HG02759 (cell line): ENCODE results near the gene PDZD7.
"Not testable (repeated sequence)": the region's sequence is repeated elsewhere in the genome, so short reads cannot be mapped to it uniquely, and the experiment has no call there.

ENCODE experiments used
- ATAC-seq: cut with Tn5 transposase; IDR thresholded peaks from one replicate; pipeline ENCODE4 v1.9.1; 2021; ENCODE audit warnings: mild to moderate bottlenecking, moderate library complexity; ENCODE audit not compliant: unreplicated experiment

PDZD7 gene

DNA sequence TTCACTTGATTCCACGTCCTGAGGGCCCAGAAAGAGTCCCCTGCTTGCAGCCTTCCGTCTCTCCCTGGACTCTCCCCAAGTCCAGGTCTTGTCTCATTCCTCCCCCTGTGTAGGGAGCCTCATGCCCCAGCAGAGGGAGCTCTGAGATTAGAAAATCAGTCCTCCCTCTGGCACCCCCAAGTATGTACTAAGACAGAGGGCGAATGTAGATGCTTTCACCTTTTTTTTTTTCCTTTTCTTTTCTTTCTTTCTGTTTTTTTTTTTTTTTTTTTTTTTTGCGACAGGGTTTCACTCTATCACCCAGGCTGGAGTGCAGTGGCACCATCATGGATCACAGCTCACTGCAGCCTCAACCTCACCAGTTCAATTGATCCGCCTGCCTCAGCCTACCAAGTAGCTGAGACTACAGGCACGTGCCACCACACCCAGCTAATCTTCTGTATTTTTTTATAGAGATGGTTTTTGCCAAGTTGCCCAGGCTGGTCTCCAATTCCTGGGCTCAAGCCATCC lies 10.4 kb upstream of the PDZD7 start:
- ATAC-seq: peak; percentile 59

DNA sequence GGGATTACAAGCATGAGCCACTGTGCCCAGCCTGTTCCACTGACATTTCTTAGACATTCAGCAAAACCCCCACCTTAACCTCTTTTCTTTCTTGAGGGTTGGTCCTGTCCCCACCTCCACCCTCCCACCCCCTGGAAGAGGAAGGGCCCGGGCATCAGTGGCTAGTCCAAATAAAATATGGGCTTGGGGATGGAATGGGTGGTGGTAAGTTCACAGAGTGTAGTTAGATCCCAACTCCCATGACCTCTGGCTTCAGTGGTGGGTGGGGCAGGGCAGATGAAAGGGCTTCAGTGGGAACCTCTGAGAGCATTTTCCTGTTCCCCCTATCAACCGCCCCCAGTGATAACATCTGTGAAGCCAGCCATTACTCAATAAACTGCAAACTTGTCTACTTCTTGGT lies 9.9 kb upstream of the PDZD7 start:
- ATAC-seq: no peak

DNA sequence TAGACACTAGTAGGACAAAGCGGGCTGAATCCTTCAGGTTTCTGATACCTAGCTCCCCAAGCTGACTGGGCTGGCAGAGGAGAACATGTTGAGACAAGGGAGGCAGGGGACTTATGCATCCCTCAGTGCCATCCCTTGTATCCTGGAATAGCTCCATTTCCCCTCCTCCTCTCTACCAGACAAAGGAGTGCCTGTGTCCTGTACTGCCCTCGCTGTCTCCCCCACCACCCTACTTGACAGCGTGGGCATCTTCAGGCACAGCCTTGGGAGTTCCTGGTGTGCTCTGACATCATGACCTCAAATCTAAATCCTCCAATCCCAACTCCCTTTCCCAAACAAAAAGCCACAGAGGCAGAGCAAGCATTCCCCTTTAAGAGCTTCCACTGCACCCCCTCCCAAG lies 9.1 kb upstream of the PDZD7 start:
- ATAC-seq: no peak

DNA sequence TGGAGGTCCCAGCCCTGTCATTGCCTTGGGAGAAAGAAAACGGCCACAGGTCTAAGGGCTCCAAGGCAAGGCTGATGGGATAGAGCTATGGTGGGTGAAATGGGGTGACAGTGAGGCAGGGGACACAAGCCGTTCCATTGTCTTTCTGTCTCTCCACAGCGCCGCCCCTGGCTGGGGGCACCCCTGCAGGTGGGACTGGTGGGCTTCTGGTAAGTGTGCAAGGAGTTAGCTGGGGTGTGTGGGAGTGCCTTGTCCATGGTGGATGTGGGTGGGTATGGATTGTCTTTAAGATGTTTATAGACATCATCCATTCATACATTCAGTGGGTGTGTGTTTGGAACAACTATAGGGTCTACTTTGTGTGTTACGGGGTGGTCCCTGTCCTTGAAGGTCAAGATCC lies 7.6 kb upstream of the PDZD7 start:
- no peak for ATAC-seq

DNA sequence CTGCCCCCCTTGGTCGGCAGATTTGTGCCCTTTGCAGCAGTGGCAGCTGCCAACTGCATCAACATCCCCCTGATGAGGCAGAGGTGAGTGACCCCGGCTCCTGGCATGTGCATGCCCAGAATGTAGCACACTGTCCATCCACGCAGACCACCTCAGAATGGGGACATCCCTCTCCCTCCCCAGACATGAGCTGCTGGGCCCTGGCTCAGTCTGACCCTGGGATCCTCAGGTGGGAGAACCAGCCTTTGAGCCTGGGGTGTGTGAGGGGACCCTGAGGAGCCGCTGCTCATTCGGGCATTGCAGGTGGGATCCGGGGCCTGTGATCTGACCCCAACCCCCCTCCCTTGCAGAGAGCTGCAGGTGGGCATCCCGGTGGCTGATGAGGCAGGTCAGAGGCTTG lies 5.8 kb upstream of the PDZD7 start:
- no peak for ATAC-seq

DNA sequence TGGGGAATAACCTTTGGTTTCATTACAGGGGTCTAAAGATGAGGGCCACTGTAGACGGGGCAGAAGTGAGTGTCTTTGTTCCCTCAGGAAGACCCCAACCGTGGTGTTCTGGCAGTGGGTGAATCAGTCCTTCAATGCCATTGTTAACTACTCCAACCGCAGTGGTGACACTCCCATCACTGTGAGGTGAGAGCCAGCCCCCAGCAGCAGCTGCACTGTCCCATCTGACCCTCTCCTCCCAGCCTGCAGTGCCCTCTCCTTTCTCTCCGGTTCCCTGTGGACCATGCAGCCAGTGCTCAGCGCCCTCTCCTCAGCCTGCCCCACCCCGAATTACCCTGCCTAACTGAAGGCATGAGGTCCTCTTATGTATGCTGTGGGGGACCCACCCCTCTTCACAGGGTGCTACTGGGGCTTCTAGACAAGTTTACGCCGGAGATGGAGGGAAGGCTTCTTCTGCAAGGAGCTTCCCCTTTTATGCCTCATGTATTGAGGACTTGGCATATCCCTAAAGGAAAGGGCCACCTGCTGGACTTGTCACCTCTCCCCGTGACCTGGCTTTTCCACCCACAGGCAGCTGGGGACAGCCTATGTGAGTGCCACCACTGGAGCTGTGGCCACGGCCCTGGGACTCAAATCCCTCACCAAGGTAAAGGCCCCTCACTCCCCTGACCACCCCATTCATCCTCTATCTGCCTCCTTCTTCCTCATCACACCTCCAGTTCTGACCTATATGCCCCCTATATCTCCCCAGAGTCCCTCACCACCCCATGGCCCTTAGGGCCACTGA lies 5.2 kb upstream of the PDZD7 start:
- no peak for ATAC-seq

DNA sequence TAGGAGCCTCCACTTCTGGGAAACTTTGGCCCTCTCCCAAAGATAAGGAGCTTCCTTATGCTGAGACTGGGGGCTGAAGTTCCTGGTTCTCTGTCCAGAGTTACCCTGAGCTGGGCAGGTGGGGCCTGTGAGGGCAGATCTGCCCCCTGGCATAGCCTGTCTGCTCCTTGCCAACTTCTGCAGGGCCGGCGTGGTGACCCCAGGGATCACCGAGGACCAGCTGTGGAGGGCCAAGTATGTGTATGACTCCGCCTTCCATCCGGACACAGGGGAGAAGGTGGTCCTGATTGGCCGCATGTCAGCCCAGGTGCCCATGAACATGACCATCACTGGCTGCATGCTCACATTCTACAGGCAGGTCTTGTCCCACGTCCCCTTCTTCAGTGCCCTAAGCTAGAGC lies 4.4 kb upstream of the PDZD7 start:
- ATAC-seq: no peak

DNA sequence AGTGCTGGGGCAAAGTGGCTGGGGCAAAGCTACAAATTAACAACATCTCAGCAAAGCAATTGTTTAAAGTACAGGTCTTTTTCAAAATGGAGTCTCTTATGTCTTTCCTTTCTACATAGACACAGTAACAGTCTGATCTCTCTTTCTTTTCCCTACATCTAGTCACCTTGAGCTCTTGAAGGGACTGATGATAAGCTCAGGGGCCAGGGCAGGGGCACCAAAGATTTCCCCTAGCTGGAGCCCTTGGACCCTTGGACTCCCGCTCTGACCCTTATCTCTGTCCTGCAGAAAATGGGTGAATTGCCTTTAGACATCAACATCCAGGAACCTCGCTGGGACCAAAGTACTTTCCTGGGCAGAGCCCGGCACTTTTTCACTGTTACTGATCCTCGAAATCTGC lies 3.5 kb upstream of the PDZD7 start:
- not testable (repeated sequence) for ATAC-seq

DNA sequence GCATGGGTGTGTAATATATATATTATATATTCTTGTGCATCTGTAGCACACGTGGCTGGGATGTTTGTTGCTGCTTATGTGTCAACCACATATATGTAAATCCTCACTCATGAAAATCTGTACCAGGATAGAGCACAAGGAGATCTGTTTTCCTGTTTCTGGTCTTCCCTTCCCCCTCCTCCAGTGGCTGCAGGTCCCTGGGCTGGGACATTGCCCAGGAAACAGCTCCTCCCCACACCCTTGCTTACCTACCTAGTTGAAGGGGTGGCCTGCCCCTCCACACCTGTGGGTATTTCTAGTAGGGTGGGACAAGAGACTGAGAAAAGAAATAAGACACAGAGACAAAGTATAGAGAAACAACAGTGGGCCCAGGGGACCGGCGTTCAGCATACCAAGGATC lies 2.3 kb upstream of the PDZD7 start:
- no peak for ATAC-seq

DNA sequence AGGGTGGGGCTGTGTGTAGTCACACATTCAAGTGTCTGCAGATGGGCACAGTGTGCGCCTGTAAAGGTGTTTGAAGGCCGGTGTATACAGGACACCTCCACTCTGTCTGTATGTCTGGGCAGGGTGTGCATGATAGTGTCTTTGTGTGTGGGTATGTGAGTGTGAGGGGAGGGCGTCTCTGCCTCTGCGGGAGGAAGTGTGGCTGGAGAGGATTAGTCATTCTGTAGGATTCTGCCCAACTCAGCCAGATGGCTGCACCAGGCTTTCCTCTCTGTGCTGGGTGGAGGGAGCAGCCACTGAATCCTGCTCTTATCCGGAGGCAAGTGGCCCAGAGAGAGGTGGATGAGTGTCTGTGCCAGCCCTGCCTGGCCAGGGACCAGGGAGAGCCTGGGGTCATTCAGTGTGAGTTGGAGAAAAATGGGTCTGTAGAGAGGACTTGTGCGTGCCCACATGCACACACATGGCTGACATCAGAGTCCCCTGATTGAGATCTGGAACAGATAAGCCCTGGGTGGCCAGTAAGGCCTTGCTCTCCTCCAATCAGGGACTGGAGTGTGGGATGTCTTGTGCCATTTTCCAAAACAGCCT lies 1.8 kb upstream of the PDZD7 start:
- ATAC-seq: no peak

DNA sequence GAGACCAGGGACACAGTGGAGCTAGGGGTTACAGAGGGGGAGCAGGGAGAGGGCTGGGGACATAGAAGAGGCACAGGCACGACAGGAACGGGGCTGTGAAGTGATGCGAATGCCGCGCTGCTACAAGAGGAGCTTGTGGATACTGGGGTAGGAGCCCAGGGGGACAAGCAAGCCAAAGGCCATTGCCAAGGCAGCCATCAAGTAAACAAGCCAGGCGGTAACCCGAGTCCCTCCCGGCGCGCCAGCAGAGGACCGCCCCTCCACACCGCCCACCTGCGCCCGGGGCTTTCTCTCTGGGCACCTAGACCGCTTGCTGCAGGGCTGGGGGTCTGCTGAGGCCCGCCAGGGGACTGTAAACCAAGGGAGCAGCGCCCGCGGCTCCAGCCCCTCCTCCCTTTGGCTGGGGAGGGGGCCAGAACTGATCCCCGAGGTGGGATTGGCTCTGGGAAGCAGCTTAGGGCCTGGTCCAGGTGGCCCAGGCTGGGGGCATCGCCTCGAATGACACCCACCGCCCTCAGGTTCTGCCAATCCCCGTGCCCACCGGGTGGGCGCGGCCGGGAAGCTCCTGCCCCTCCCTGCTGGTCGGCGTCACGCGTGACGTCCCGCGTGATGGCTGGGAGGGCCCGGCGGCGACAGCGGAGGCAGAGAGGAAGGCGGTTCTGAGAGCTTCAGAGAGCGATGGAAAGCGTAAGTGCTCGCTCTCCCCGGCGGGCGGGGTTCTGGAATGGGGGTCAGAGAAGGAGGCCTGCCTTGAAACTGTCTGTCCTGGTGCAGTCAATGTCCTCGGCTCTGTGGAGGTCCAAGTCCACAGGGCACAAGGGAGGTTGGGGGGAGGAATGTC lies 1.1 kb upstream of the PDZD7 start:
- ATAC-seq: no peak

DNA sequence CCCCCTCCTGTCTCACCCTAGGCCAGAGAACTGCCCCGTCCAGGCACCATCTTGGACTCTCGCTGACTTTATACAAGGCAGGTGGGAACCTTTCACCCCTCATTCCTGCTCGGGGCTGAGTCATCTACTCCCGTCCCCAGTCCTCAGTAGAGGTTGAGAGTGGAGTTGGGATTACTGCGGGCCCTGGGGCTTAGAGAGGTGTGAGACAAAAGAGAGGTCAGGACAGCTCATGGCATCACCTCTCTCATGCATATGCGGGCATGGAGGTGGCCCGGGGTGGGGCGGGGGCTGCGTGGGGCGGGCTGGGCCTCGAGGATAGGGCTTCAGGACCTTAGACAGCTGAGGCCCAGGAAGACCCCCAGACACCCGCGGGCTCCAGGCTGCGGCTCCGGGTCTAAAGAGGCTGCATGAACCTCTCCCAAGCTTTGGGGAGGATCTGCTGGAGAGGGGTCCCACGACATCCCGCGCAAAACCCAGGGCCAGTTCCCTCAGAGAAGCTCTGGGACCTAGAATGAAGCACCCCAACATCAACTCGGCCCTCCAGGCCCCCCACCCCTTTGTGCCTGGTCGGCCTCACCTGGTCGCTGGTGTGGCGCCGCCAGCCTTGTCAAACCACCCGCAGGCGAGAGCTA lies 317 bp downstream of the PDZD7 start:
- no peak for ATAC-seq

DNA sequence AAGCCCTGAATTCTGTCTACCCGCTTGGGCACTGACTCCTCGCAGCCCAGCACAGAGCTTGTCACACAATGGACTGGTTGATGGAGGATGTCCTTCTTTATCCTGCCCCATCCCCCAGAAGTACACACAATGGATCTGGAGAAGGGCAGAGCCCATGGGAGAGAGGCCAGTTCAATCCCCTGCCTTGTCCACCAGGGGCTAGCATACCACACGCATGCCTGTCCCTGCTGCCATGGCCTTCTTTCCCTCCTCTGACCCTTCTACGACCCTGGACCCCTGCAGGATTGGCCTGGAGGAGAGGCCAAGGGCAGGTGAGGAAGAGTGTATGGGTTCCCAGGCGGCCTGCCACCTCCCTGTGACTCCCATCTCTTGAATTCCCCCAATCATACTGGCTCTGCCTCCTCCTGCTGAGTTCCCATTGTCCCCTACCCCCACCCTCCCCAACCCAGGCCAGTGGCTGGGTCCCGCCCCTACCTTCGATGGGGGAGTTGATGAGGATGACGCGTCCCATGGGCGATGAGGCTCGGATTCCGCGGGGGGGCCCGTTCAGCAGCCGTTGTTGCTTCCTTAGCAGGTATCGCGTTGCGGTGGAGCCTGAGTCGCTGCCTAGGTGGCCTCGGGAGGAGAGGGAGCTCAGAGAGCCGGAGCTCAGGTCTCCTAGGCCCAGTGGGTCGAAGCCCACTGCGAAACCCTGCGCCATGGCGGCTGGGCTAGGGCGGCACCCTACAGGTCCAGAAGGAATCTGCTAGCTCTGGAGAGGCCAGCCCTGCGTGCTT lies 1.2 kb downstream of the PDZD7 start:
- ATAC-seq: no peak

DNA sequence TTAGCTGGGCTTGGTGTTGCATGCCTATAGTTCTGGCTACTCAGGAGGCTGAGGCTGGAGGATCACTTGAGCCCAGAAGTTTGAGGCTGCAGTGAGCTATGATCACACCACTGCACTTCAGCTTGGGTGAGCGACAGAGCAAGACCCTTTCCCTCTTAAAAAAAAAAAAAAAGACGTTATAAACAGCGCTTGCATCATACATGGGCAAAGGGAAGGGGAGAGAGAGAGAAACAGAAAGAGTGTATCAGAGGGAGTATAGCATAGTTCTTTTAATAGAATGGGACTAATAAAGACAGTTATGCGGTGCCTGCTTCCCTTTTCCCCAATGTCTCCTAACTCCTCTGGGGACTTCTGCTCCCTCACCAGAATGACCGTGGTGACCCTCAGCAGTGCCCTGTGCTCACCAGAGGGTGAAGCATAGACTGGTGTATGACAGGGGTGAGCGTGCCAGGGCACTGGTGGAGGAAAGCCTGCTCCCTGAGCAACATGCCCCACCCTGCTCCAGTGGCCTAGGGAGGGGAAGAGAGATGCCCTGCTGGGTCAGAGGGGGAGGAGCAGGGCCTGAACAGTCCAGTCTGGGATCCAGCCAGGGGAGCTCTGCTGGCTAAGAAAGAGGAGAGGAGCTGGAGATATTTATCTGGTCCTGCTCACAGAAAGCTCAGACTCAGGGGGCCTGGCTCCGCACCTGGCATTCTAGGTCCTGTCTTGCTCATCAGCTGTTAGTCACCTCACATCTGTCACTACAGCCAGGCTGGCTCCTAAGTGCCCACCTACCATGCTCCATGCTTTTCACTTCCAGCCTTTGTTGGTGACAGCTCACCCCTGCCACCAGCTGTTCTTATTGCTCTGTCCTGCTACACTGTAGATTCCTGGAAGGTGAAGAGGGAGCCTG lies 2.2 kb downstream of the PDZD7 start:
- no peak for ATAC-seq

DNA sequence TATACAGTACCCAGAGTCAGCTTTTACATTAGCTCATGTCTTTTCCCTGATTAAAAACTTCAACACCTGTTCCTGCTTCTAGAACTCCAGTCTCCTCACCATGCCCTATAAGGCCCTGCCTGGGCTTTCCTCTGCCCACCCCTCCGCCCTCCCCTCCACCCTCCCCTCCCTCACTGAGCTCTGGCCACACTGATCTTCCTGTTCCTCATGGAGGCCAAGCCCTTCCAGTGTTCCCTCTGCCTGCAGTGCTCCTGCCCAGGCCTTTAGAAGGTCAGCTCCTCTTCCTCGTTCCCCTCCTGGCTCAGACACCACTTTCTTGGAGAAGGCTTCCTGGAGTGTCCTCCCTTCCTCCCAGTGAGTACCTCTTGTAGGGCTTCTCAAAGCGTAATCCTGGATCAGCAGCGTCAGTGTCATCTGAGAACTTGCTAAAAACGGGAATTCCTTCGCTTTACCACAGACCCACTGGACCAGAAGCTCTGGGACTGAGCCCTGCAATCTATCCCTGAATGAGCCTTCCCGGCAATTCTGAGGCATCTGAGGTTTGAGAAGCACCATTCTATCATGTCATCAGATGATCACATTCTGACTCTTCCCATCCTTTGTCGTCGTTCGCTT lies 3.7 kb downstream of the PDZD7 start:
- no peak for ATAC-seq

DNA sequence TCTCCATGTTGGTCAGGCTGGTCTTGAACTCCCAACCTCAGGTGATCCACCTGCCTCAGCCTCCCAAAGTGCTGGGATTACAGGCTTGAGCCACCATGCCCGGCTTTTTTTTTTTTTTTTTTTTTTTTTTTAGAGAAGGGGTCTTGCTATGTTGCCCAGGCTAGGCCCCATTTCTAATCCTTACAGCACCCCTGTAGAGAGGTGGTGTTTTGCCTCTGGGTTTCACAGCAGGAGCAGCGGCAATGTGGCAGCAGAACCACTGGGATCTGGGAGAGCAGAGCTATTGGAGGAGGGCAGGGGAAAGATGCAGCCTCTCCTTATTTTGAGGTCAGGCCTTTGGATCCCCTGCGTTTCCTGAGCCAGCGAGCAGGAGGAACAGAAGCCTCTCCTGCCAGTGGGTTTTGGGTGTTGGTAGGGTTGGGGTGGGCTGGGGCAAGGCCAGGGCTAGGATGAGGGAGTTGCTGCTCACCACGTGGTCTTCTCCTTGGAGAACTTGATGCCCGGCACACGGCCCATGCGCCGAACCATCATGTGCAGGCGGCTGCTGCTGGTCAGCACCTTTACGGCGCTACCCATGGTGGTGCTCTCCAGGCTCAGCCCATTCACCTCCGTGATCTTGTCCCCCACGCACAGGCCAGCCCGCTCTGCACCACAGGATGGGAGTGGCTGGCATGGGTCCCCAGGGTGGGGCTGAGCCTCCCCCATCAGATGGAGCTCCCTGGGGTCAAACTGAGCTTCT lies 7.8 kb downstream of the PDZD7 start:
- ATAC-seq: no peak

DNA sequence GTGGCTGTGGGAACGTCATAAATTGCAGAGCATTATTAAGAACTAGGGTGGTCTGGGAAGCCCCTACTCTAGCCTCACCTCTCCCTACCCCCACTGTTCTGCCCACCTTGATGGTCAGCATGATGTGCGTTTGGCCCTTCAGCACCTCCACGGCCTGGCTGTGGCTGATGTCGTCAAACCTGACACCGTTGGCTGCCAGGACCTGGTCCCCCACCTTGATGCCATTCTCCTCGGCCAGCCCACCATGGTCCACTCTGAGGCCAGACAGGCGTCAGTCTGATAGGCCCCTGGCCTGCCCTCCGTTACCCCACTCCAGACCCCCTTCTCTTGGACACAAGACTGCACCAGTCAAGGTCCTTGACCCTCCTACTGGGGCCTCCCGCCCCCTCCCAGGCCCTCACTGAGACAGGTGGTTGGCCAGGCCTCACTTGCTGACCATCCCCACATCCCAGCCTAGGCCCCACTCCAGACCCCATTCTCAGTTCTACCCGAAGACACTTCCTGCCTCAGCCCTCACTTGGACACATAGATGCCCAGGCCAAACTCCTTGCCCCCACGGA lies 9.2 kb downstream of the PDZD7 start:
- ATAC-seq: no peak

DNA sequence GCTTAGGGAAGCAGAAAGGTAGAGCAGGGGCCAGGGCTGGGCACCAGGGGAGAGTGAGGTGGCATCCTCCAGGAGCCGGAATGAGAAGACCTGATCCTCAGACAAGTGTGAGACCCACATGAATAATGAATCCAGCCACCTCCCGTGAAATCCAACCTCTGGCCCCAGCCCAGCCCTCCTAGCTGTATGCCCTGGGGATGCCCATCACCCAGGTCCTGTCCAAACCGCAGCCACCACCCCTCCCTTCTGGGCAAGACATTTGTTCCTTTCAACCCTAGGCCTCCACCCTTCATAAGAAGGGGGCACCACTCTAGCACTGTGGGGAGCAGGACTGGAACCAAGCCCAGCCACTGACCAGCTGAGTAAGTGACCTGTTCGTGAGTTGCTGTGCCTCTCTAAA lies 9.7 kb downstream of the PDZD7 start:
- no peak for ATAC-seq
